DOHH2 (cell line): Measurements from ENCODE around the gene PHC3.

Source experiments
- H3F3A ChIP-seq: fragments of 200-600 bp; sonication (generic), shearing (Covaris generic); 2 replicates; pipeline ENCODE4 v1.6.0; 2016; ENCODE audit warnings: antibody characterized with exemption, mild to moderate bottlenecking; ENCODE audit not compliant: control insufficient read depth, insufficient read depth
- H3K27ac ChIP-seq: fragments of 200-600 bp; sonication (generic); 2 replicates; pipeline ENCODE4 v1.5.1; 2014; ENCODE audit warnings: low read depth, mild to moderate bottlenecking, low read length, moderate library complexity
- H3K27me3 ChIP-seq: fragments of 200-600 bp; sonication (generic); 2 replicates; pipeline ENCODE4 v1.6.1; 2014; ENCODE audit warnings: mild to moderate bottlenecking, low read length, mixed read lengths; ENCODE audit not compliant: control insufficient read depth
- H3K36me3 ChIP-seq: fragments of 200-600 bp; sonication (generic); 2 replicates; pipeline ENCODE4 v1.6.1; 2014; ENCODE audit warnings: mild to moderate bottlenecking, low read length, moderate library complexity, mixed read lengths; ENCODE audit not compliant: control insufficient read depth
- H3K4me1 ChIP-seq: fragments of 200-600 bp; sonication (generic); 2 replicates; pipeline ENCODE4 v1.6.1; 2014; ENCODE audit warnings: mild to moderate bottlenecking, low read length, mixed read lengths; ENCODE audit not compliant: control insufficient read depth
- H3K4me2 ChIP-seq: fragments of 200-600 bp; sonication (generic); 2 replicates; pipeline ENCODE4 v1.6.0; 2014; ENCODE audit warnings: mild to moderate bottlenecking, low read length, moderate library complexity
- H3K4me3 ChIP-seq: fragments of 200-600 bp; sonication (generic); 2 replicates; pipeline ENCODE4 v1.5.1; 2014; ENCODE audit warnings: mild to moderate bottlenecking, low read length, mixed read lengths
- H3K79me2 ChIP-seq: fragments of 200-600 bp; sonication (generic); 2 replicates; pipeline ENCODE4 v1.6.1; 2014; ENCODE audit warnings: mild to moderate bottlenecking, low read length, mixed read lengths; ENCODE audit not compliant: control insufficient read depth
- H3K9me2 ChIP-seq: fragments of 200-600 bp; sonication (generic); replicated peaks from 2 replicates; pipeline ENCODE4 v1.6.1; 2014; ENCODE audit warnings: mild to moderate bottlenecking, low read length, mixed read lengths; ENCODE audit not compliant: control insufficient read depth
- H3K9me3 ChIP-seq: fragments of 200-600 bp; sonication (generic); 2 replicates; pipeline ENCODE4 v1.6.1; 2014; ENCODE audit warnings: antibody characterized with exemption, low read length, mixed read lengths; ENCODE audit not compliant: control insufficient read depth, insufficient read depth
- H4K20me1 ChIP-seq: fragments of 200-600 bp; sonication (generic); 2 replicates; pipeline ENCODE4 v1.6.0; 2014; ENCODE audit warnings: low read depth, mild to moderate bottlenecking, antibody characterized with exemption, low read length, moderate library complexity; ENCODE audit not compliant: control insufficient read depth, insufficient read depth
- EZH2phosphoT487 ChIP-seq: fragments of 200-600 bp; sonication (generic); IDR thresholded peaks from 2 replicates; pipeline ENCODE4 v1.6.1; 2017; ENCODE audit warnings: borderline replicate concordance, mild to moderate bottlenecking, antibody characterized with exemption, low read length, moderate library complexity, mixed read lengths
- TF ChIP-seq, protein P1 (sequence below): fragments of 200-600 bp; sonication (generic); IDR thresholded peaks from one replicate; pipeline ENCODE4 v1.5.1; 2014; ENCODE audit warnings: antibody characterized with exemption, mild to moderate bottlenecking, low read depth, low read length; ENCODE audit not compliant: poor library complexity, severe bottlenecking

PHC3 gene

GRCh38 chr3:170076715-170077238, 104.8 kb downstream of the PHC3 start:
- H3K4me2 ChIP-seq = no peak overlapping the region
- H3K36me3 ChIP-seq = peaks cover 8% of the 10 kb centered on the region; the same call in 1 of the 2 replicates
- no peaks in the 10 kb centered on the region for H3K27me3 ChIP-seq
- H3K4me3 ChIP-seq = no peak overlapping the region
- no peak overlapping the region for H3K27ac ChIP-seq
- H3K4me1 ChIP-seq = no peaks in the 10 kb centered on the region
- H3K79me2 ChIP-seq = no peaks in the 10 kb centered on the region
- no peaks in the 10 kb centered on the region for H3K9me2 ChIP-seq
- no peaks in the 10 kb centered on the region for H3F3A ChIP-seq
- TF ChIP-seq, protein P1, sequence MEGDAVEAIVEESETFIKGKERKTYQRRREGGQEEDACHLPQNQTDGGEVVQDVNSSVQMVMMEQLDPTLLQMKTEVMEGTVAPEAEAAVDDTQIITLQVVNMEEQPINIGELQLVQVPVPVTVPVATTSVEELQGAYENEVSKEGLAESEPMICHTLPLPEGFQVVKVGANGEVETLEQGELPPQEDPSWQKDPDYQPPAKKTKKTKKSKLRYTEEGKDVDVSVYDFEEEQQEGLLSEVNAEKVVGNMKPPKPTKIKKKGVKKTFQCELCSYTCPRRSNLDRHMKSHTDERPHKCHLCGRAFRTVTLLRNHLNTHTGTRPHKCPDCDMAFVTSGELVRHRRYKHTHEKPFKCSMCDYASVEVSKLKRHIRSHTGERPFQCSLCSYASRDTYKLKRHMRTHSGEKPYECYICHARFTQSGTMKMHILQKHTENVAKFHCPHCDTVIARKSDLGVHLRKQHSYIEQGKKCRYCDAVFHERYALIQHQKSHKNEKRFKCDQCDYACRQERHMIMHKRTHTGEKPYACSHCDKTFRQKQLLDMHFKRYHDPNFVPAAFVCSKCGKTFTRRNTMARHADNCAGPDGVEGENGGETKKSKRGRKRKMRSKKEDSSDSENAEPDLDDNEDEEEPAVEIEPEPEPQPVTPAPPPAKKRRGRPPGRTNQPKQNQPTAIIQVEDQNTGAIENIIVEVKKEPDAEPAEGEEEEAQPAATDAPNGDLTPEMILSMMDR = no peak
- TF ChIP-seq EZH2phosphoT487 = no peak
- no peaks in the 10 kb centered on the region for H4K20me1 ChIP-seq
- H3K9me3 ChIP-seq = no peaks in the 10 kb centered on the region

GRCh38 chr3:170075441-170076091, 106.0 kb downstream of the PHC3 start:
- H3K9me2 ChIP-seq = no peaks in the 10 kb centered on the region
- no peaks in the 10 kb centered on the region for H3K27me3 ChIP-seq
- no peak overlapping the region for H3K4me2 ChIP-seq
- H4K20me1 ChIP-seq = no peaks in the 10 kb centered on the region
- no peaks in the 10 kb centered on the region for H3K4me1 ChIP-seq
- no peak overlapping the region for H3K4me3 ChIP-seq
- H3K27ac ChIP-seq = no peak overlapping the region
- H3K36me3 ChIP-seq = peaks cover 8% of the 10 kb centered on the region; the same call in 1 of the 2 replicates
- H3K9me3 ChIP-seq = no peaks in the 10 kb centered on the region
- no peaks in the 10 kb centered on the region for H3F3A ChIP-seq
- no peak for TF ChIP-seq EZH2phosphoT487
- TF ChIP-seq, protein P1 = no peak
- H3K79me2 ChIP-seq = no peaks in the 10 kb centered on the region

DNA sequence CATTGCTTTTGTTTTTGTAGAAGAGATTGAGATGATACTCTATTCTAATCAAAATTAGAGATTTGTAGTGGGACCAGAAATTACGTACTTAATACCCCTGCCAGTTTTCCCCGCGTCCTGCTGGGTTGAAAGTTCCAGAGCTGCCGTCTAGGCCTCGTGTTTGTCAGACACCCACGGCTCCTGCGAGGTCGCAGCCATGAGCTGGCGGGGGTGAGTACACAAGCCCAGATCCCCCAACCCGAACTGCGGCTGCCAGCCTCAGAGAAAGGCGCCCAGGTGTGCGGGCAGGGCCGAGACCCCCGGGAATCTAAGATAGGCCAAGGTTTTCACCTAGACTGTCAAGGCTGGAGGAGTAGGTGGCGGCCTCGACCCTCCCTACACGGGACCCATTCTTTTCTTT, 117.4 kb downstream of the PHC3 start:
- H3K4me2 ChIP-seq = no peak overlapping the region; the same call in 1 of the 2 replicates
- H3K9me3 ChIP-seq = no peaks in the 10 kb centered on the region
- H3K9me2 ChIP-seq = no peaks in the 10 kb centered on the region
- no peaks in the 10 kb centered on the region for H3K36me3 ChIP-seq
- TF ChIP-seq, protein P1 = no peak
- TF ChIP-seq EZH2phosphoT487 = no peak
- peaks cover 15% of the 10 kb centered on the region for H3K4me1 ChIP-seq
- H3K4me3 ChIP-seq = no peak overlapping the region
- no peaks in the 10 kb centered on the region for H4K20me1 ChIP-seq
- H3K79me2 ChIP-seq = no peaks in the 10 kb centered on the region
- H3F3A ChIP-seq = no peaks in the 10 kb centered on the region; the same call in 1 of the 2 replicates
- no peak overlapping the region for H3K27ac ChIP-seq
- H3K27me3 ChIP-seq = no peaks in the 10 kb centered on the region
